Measurements from ENCODE around the gene SSR3.

- TF ChIP-seq EZH2 (optimal IDR thresholded peaks at IDR 0.05; ENCODE audit: low read depth, low read length) = no peak
- no peak for TF ChIP-seq CTCF (IDR thresholded peaks at IDR 0.05; ENCODE audit: low read length)
- TF ChIP-seq EZH2phosphoT487 (IDR thresholded peaks at IDR 0.05; ENCODE audit: low read length) = no peak
Measured at GRCh38 chr3:156530980-156531379, 23.9 kb downstream of the SSR3 start.
